Activated CD4-positive, alpha-beta T cell treated with anti-CD3 and anti-CD28 coated beads, Interleukin-2, Interleukin-6, amounts not matched to agents 100 ng/mL and 50 ng/mL, durations not matched to agents 16 hours and 8 hours (primary cell): ENCODE results near the gene SFT2D3.
A peak's percentile ranks its signal among the peaks of the same experiment; 100 is the strongest.

Experiments used
- DNase-seq: peaks from one replicate; pipeline ENCODE4 v3.0.0-alpha.2; 2020

The SFT2D3 gene

GRCh38 chr2:127701193-127701650, at the start of gene SFT2D3:
Gene SFT2D3, plus strand, starts transcription at chr2:127701497. Its CDS starts 32 bp downstream, at chr2:127701529.
- DNase-seq, result peak; percentile 95

GRCh38 chr2:127651971-127652550, 49.2 kb upstream of the SFT2D3 start:
- no peak for DNase-seq

- no peak for DNase-seq
Measured at GRCh38 chr2:127652786-127653357, 48.4 kb upstream of the SFT2D3 start.

- DNase-seq, result no peak
Measured at GRCh38 chr2:127653421-127654083, 47.7 kb upstream of the SFT2D3 start.

GRCh38 chr2:127654084-127654837, 47.0 kb upstream of the SFT2D3 start:
- DNase-seq, result no peak

- no peak for DNase-seq
Measured at GRCh38 chr2:127654838-127655175, 46.5 kb upstream of the SFT2D3 start.

- no peak for DNase-seq
Measured at GRCh38 chr2:127655209-127656073, 45.9 kb upstream of the SFT2D3 start.

GRCh38 chr2:127656569-127657231, 44.6 kb upstream of the SFT2D3 start:
- DNase-seq, result no peak

- no peak for DNase-seq
Measured at GRCh38 chr2:127657232-127657595, 44.1 kb upstream of the SFT2D3 start.

- no peak for DNase-seq
Measured at GRCh38 chr2:127658146-127658545, 43.2 kb upstream of the SFT2D3 start.

- DNase-seq, result no peak
Measured at GRCh38 chr2:127658641-127659407, 42.5 kb upstream of the SFT2D3 start.

GRCh38 chr2:127659408-127660290, 41.6 kb upstream of the SFT2D3 start:
- no peak for DNase-seq

GRCh38 chr2:127660291-127660578, 41.1 kb upstream of the SFT2D3 start:
- no peak for DNase-seq

GRCh38 chr2:127661072-127661649, 40.1 kb upstream of the SFT2D3 start:
- DNase-seq, result no peak

GRCh38 chr2:127661949-127662510, 39.3 kb upstream of the SFT2D3 start:
- DNase-seq, result no peak

GRCh38 chr2:127662937-127663565, 38.2 kb upstream of the SFT2D3 start:
- no peak for DNase-seq

GRCh38 chr2:127663566-127664064, 37.7 kb upstream of the SFT2D3 start:
- DNase-seq, result no peak

GRCh38 chr2:127664065-127664894, 37.0 kb upstream of the SFT2D3 start:
- DNase-seq, result no peak
